Stimulated activated CD4-positive, alpha-beta T cell treated with anti-CD3 and anti-CD28 coated beads, Interleukin-12 subunit alpha, Interleukin-12 subunit beta, amount 100 ng/mL, for 24 hours (primary cell): Measurements from ENCODE around the gene DLGAP4.

ENCODE experiments used
- DNase-seq, 2 experiments: peaks; one replicate each; pipeline ENCODE4 v3.0.0-alpha.2; 2020; ENCODE audit warnings: low read depth in 2 of 2

The DLGAP4 gene

DNA sequence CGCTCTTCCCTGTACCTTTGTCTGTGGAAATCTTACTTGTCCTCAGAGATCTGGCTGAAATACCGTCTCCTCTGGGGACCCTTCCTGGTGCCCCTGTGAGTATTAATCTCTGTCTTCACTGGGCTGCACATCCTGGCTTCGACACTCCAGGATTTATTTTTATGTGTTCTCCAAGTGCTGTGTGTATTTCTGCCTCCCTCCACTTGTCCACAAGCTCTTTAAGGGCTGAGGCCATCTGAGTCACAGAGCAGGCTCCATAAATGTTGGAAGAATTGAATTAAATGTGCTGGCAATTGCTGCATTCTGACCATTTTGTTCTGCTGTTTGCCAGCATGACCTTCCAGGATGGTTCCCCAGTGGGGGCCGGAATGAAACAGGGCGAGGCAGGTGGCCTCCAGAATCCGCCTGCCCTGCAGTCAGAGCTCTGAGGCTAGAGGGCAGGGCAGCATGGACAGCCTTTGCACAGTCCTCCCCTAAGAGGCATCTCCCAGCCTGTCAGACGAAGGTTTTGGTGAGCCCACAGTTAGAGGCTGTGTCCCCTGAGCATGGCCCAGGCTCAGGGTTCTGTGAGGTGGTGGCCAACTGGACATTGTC is 105.8 kb downstream of the DLGAP4 start:
- DNase-seq = no peak

DNA sequence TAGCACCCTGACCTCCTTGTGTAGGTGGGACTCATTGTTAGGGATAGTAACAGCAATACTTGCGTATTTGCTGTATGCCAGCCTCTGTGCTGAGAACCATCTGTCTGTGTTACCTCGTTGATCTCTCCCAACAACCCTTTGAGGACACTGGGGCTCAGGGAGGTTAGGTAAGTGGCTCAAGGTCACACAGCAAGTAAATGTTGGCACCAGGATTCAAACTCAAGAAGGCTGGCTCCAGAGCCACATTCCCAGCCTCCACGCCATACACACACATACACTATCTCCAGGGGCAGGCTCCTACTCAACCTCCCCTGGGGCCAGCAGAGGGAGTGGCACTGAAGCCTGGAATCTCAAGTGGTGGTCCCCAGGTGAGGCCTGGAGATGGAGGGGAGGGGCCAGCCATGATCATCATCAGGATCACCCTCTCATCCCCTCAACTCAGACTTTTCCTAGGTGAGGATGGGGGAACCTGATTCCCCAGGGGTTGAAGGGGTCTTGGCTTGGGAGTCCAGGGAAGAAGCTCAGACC is 109.4 kb downstream of the DLGAP4 start:
- no peak for DNase-seq

DNA sequence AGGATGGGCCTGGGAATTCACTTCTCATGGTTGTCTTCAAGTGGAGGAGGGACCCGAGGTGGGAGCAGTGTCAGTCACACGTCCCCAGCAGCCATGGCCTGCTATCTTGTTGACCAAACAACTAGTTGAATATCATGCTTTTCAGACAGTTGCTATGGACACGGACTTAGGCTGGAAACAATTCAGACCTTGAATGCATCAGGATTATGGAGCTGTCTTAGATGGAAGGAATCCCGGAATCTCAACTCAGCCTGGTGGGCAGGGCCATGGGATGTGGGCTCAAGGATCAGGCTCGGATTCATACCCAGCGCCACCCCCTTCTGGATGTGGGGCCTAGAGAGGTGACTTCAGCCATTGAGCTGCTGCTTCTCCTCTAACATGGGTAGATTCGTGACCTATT is 112.6 kb downstream of the DLGAP4 start:
- no peak for DNase-seq

DNA sequence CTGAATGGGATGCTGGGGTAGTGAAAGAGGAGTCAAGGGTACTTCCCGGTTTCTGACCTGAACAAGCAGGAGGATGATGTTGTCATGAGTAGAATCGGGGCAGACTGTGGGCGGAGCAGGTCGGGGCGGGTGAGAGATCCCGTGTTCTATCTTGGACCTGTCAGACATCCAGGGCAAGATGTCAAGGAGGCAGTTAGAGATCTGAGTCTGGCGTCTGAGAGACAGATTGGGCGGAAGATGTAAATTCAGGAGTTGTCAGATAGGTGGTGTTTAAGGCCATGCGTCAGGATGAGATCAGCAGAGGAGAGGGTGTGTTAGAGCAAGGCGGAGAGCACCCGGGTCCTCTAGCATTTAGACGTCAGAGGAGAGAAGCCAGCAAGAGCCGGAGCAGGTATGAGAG is 115.5 kb downstream of the DLGAP4 start:
- DNase-seq = no peak

DNA sequence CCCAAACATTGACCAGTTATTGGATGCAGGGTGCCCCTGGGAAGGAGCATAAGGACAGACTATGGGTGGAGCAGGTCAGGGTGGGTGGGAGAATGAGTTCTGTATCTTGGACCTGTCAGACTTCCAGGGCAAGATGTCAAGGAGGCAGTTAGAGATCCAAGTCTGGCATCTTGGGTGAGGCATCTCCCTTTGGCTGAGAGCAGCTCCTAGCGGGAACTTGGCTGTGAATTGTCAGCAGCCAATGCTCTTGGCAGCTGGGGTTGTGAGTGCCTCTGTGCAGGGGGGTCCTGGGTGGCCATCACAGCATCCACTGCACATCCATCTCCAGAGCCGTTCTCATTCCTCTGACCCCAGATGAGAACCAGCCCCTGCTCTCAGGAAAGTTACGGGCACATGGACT is 118.2 kb downstream of the DLGAP4 start:
- no peak for DNase-seq

DNA sequence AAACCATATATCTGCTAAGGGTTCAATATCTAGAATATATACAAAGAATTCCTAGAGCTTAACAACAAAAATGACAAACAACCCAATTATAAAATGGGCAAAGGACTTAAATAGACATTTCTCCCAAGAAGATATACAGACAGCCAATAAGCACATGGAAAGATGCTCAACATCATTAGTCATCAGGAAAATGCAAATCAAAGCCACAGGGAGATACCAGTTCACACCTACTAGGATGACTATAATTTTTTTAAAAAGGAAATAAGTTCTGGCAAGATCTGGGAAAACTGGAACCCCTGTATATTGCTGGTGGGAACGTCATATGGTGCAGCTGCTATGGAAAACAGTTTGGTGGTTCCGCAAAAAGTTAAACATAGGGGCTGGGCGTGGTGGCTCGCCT is 119.0 kb downstream of the DLGAP4 start:
- no peak for DNase-seq

DNA sequence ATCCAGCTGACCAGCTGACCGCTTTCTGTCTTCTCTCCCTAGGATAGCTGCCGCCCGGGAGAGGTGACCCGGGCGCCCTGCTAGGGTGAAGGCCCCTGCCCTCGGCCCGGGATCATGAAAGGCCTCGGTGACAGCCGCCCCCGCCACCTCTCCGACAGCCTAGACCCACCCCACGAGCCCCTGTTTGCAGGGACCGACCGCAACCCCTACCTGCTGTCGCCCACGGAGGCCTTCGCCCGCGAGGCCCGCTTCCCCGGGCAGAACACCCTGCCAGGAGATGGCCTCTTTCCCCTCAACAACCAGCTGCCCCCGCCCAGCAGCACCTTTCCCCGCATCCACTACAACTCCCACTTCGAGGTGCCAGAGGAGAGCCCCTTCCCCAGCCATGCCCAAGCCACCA is 125.5 kb downstream of the DLGAP4 start:
- DNase-seq = no peak

DNA sequence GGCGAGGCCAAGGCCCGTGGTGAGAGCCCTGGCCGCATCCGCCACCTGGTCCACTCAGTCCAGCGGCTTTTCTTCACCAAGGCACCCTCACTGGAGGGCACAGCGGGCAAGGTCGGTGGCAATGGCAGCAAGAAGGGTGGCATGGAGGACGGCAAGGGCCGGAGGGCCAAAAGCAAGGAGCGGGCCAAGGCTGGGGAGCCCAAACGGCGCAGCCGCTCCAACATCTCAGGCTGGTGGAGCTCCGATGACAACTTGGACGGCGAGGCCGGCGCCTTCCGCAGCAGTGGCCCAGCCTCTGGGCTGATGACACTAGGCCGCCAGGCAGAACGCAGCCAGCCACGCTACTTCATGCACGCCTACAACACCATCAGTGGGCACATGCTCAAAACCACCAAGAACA is 126.0 kb downstream of the DLGAP4 start:
- DNase-seq = no peak

DNA sequence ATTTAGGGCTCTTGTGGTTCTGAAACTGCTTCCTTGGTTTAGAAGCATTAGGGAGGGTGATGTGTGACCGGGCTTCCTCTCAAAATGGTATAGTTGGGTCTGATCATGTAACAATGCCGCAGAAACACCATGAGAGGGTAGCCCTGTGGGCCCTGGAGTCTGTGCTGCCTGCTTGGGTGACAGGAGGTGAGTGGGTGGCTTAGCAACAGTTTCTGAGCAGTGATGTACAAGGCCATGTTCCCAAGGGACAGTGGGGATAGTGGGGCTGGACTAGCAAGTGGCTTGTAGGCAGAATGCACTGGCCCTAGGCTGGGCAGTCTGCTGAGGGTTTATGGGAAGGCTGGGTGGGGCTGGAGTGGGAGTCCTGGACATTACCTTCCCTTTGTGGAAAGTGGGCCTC is 128.2 kb downstream of the DLGAP4 start:
- DNase-seq = no peak

DNA sequence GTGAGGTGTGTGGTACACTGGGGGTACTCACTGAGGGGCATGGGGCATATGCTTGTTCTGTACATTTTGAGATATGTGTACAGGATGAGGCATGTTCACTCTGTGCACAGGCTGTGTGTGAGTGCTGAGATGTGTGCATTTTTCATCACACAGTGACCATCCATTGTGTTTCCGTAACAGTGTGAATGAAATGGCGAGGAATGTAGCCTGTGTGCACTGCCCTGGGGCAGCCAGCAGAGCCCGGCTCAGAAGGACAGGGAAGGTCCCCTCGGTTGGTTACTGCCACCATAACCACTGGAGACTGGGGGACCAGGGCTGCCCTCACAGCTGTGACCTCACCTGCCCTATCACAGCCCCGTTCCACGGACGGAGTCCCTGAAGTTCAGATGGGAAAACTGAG is 129.0 kb downstream of the DLGAP4 start:
- no peak for DNase-seq

DNA sequence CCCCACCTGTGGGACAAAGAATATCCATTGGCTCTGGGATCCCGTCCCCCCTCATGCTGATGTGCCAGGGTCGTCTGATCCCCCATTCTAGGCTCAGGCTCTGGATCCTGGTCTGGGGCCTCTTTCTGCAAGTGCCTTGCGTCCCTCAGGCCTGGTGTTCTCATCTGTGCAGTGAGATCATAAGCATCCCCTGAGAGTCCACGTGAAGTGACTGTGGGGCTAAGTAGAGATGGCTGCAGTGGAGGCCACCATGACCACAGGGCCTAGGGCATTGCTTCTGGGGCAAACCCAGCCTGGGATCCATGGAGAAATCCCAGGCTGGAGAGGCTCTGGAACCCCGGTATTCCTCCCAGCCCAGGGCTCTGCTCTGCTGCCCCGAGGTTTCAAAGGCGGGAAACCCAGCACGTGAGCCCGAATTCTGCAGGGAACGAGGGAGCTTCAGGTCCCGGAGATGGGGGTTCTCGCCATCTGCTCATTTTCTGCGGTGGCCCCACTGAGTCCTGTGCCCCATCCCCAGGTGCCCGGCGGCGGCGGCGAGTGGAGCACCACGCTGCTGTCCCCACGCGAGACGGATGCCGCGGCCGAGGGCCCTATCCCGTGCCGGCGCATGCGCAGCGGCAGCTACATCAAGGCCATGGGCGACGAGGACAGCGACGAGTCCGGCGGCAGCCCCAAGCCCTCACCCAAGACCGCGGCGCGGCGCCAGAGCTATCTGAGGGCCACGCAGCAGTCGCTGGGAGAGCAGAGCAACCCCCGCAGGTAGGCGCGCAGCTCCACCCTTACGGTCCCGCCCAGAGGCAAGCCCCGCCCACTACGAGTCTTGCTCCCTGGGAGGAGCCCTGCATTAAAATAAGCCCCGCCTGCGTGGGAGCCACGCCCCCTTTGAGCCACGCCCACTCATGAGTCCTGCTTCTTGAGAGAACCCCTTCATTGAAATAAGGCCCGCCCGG is 129.7 kb downstream of the DLGAP4 start:
- peak; percentile 71 to 86 for DNase-seq

DNA sequence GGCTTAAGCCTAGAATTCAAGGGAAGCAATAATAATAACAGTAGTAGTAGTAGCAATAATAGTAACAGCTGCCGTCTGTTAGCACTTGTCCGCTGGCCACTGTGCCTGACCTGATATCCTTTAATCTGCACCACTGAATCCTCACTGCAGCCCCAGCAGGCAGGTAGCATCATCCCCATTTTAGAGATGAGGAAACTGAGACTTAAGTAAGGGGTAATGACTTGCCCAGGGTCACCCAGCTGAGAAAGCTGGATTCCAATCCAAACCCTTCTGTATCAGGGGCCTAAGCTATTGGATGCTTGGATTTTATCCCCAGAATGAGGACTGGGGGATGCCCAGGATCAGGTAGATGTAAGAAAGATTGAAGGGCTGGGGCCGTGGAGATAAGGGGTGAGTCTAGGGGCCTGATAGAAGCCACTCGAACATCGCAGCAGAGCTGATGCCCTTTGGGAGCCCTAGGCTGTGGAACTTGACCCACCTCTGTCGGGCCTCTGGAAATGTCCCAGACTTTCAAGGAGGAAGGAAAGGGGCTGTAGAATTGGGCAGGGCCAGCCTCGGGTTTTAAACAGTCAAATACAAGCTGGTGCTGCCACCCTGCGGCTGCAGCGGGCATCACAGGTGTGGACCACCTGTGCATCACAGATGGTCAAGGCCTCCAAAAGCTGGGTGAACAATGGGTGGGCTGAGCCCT is 133.0 kb downstream of the DLGAP4 start:
- DNase-seq = peak; percentile 26 to 66

DNA sequence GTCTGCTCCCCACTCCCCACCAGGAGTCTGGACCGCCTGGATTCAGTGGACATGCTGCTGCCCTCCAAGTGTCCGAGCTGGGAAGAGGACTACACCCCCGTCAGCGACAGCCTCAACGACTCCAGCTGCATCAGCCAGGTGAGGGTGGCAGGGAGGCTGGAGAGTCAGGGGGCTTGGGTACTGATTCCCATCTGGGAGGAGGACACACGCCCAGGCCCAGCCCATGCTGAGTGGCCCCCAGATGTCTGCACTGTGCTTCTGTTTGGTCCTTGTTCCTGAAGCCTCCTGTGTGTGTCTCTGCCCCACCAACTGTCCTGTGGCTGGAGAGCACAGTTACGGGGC is 133.6 kb downstream of the DLGAP4 start:
- DNase-seq = no peak

DNA sequence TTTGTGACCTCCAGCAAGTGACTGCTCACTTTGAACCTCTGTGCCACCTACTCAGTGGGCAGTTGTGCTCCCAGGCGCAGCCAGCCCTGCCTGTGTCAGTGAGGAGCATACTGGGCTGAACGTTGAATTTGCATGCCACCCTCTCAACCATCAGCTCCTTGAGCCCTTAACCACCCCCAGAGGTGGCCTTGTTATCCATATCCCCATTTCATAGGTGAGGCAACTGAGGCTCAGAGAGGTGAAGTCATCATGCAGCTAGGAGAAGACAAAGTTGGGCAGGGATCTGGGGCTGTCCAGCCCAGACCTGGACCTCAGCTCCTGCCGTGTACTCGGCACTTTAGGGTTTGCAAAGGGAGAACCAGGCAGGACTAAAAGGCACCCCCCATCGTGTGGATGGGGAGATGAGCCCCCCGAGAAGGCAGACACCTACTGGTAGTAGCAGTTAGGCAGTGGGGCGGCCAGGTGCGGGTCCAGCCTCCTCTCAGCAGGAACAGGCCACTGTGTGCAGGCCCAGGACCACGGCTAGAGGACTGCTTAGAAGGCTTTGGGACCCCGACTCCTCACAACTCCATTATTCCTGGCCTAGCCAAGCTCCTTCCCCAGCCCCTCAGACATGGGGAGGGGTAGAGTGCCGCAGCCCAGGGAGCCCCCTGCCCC is 134.4 kb downstream of the DLGAP4 start:
- DNase-seq = no peak

DNA sequence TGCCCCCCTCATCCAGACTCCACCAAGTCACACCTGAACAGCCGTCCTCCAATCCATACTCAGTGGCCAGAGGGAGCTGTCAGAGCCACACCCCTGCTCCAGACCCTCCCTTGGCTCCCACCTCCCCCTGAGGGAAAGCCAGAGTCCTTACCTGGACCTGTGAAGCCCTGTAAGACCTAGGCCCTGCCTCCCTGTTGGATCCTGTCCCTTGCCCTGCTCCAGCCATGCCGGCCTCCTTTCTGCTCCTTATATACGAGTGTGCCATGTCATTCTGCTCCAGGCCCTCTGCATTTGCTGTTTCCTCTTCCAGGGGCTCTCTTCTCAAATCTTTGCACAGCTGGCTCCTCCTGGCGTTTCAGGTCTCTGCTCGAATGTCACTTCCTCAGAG is 134.9 kb downstream of the DLGAP4 start:
- DNase-seq = no peak

DNA sequence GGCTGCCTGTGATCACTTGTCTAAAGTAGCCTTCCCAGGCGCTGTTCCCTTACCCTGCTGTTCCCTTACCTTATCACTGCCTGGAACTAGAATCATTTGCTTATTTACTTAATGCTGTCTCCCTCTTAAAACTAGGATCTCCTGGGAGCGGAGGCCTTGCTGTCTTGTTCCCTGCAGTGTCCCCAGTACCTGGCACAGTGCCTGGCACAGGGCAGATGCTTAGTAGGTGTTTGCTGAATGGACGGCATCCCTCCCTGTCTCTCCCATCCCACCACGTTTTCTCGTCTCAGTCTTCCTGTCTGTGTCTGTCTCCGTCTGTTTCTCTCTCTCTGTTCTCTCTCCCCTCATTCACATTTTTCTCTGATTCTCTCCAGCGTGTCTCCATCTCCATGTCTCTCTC is 135.3 kb downstream of the DLGAP4 start:
- no peak for DNase-seq

DNA sequence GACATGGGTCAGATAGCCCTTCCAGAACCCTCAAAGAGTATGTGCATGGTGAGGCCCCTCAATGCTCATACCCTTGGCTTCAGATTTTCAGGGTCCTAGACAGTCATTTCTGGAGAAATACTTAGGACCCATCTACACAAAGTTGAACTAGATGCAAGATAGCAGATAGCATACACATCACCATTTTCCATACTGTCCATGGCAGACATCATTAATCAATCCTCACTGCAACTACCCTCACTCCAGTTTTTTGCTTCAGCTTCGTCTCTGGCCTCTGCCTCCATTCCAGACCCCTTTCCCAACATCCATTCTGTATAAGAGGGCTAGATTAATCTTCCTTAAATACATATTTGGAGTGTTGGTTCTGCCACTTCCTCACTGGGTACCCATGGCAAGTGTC is 139.7 kb downstream of the DLGAP4 start:
- DNase-seq = no peak

DNA sequence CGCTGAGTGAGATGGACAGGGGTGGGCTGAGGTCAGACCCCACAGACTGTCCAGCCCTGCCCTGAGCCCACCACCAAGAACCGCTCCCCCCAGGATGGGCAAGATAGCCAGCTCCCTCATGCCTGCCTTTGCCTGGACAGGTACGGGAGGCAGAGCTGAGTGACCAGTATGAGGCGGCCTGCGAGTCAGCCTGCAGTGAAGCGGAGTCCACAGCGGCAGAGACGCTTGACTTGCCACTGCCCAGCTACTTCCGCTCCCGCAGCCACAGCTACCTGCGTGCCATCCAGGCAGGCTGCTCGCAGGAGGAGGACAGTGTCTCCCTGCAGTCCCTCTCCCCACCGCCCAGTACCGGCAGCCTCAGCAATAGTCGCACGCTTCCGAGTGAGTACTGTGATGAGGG is 140.4 kb downstream of the DLGAP4 start:
- DNase-seq = no peak

DNA sequence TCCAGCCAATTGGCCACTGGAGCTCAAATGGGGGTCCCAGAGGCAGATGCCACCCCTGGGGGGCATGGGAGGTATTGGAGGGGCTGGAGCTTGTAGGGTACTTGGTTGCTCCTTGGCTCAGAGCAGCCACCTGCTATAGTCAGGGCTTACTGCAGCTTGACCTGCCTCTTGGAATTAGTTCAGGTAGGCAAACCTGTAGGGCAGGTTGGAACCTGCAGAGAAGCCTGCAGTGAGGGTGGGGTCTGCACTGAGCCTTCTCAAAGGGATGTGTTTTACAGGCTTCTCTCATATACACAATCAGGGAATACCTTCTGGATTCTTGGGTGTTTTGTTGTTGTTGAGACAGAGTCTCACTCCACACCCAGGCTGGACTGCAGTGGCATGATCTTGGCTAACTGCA is 141.0 kb downstream of the DLGAP4 start:
- DNase-seq = no peak

DNA sequence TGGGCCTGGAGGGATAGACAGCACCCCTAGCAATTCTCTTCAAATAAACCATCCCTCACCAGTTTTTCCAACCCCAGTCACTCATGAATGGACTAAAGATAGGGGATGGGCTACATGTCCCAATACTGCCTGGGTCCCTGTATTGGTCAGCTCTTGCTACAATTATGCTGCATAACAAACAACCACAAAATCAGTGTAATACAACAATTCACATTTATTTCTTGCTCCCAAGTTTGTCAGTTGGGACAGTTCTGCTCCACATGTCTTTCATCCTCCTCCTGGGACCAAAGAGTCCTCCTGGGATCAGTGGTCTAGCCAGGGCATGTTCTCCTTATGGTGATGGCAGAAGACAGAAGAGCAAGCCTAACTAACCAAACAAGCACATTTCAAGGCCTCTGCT is 143.5 kb downstream of the DLGAP4 start:
- DNase-seq = no peak

DNA sequence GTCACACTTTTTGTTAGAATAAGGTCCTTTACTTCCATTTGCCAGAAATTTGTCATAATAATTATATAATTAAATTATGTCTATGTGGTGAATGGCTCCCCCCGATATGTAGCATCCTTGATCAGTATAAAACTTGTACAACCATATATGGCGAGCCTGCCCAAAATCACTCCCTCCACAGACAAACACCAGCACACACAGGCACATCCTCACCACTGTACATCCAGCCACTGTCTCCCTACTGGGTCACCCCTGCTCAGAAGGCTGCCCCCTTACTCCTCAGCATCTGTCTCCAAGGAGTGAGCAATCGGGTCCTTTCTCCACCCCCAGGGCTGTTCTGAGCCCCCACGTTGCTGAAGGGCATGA is 148.2 kb downstream of the DLGAP4 start:
- DNase-seq = no peak

DNA sequence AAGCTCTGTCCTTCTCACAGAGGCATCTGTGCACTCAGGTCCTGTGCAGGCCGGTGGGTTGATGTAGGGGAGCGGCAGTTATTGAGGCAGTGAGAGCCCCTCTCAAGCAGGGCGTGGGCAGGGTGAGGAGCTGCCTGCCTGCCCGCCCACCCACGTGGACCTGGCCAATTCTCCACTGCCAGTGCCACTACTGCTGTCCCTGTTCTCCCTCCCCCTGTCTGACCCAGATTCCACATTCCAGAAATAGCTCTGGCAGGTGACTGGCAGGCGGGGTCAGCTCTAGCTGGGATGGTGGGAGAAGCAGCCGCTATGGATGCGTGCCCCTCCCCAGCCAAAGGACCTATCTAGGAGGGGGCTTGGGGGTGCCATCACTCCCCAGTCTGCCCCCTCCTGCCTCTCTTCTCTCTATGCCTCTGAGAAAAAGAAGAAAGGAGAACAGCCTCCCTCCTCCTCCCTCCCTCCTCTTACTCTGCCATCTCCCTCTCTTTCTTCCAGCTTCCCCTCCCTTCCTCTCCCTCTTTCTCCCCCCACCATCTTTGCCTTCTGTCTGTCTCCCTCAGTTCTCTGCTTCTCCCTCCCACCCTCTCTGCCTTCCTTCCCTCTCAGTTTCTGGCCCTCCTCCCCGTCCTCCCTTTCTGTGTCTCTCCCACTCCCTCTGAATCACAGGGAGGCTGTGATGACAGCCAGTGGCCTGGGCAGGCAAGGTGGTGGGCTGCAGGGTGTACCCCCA is 148.7 kb downstream of the DLGAP4 start:
- no peak for DNase-seq
